Suprapubic skin (tissue), 4 donors: ENCODE measurements around the gene SLC47A2. TPM values are rescaled to one million over a fixed set of nuclear protein-coding genes. Genes with fewer than 3 reads are reported as not detected.

ENCODE experiments used
- DNase-seq, 2 donors: peaks; one replicate each; pipeline ENCODE4 v3.0.0-alpha.2; 2019; ENCODE audit warnings: low spot score in 2 of 2
- H3K27ac ChIP-seq: fragments of 200-600 bp; sonication (generic); one replicate; pipeline ENCODE4 v1.5.1; 2019
- H3K27me3 ChIP-seq: fragments of 200-600 bp; sonication (generic); one replicate; pipeline ENCODE4 v1.5.1; 2019
- H3K36me3 ChIP-seq: fragments of 200-600 bp; sonication (generic); one replicate; pipeline ENCODE4 v1.5.1; 2019
- H3K4me1 ChIP-seq: fragments of 200-600 bp; sonication (generic); one replicate; pipeline ENCODE4 v1.5.1; 2019
- H3K4me3 ChIP-seq: fragments of 200-600 bp; sonication (generic); one replicate; pipeline ENCODE4 v1.5.1; 2019; ENCODE audit warnings: mild to moderate bottlenecking
- H3K9me3 ChIP-seq: fragments of 200-600 bp; sonication (generic); one replicate; pipeline ENCODE4 v1.5.1; 2019
- EP300 ChIP-seq: sonication (generic); formaldehyde crosslinking; IDR thresholded peaks from one replicate; pipeline ENCODE4 v1.6.1; 2017; ENCODE audit warnings: antibody characterized with exemption
- POLR2A ChIP-seq, 2 donors: fragments of 450-650 bp; IDR thresholded peaks; one replicate each; pipeline ENCODE4 v1.6.1; 2017; ENCODE audit warnings: antibody characterized with exemption in 2 of 2, mild to moderate bottlenecking in 2 of 2, moderate library complexity in 2 of 2
- POLR2AphosphoS5 ChIP-seq, 3 donors: sonication (generic); formaldehyde crosslinking; IDR thresholded peaks; one replicate each; pipeline ENCODE4 v1.6.1; 2017; ENCODE audit warnings: antibody characterized with exemption in 3 of 3
- WGBS: methylation state at CpG from one replicate; pipeline ENCODE4 v1.1.5; 2018; 5-methylcytosine and 5-hydroxymethylcytosine counted together
- total RNA-seq, 4 donors: library from RNA; depleted of rRNA; stranded (reverse); fragments of >200 nt; gene quantifications; one replicate each; pipeline ENCODE4 v1.1.0, GENCODE V29; 2016
- TF ChIP-seq, protein P1 (sequence below), 2 donors: fragments of 200-600 bp in 1 of 2; fragments of 450-650 bp in 1 of 2; sonication (generic) in 1 of 2; IDR thresholded peaks; one replicate each; pipeline ENCODE4 v1.5.1; 2016 to 2019; ENCODE audit warnings: antibody characterized with exemption in 2 of 2, mild to moderate bottlenecking in 1 of 2, moderate library complexity in 1 of 2

SLC47A2 gene
- total RNA-seq, 4 donors from 2014 or later = 0.96 to 7.9 (median 2.5) TPM; not detected in 1

GRCh38 chr17:19742495-19742894 is 26.1 kb upstream of the SLC47A2 start:
- H3K27ac ChIP-seq = no peak overlapping the region
- no peak for DNase-seq
- H3K4me3 ChIP-seq = no peak overlapping the region
- H3K36me3 ChIP-seq = peaks cover 3% of the 10 kb centered on the region
- no peaks in the 10 kb centered on the region for H3K27me3 ChIP-seq
- H3K4me1 ChIP-seq = peaks cover 32% of the 10 kb centered on the region
- 94% methylated on average over 5 of the region's 10 CpGs for WGBS
- TF ChIP-seq POLR2AphosphoS5 (IDR thresholded peaks at IDR 0.05) (no peak), EP300 (no peak), POLR2A (IDR thresholded peaks at IDR 0.05) (no peak)
- TF ChIP-seq, protein P1, sequence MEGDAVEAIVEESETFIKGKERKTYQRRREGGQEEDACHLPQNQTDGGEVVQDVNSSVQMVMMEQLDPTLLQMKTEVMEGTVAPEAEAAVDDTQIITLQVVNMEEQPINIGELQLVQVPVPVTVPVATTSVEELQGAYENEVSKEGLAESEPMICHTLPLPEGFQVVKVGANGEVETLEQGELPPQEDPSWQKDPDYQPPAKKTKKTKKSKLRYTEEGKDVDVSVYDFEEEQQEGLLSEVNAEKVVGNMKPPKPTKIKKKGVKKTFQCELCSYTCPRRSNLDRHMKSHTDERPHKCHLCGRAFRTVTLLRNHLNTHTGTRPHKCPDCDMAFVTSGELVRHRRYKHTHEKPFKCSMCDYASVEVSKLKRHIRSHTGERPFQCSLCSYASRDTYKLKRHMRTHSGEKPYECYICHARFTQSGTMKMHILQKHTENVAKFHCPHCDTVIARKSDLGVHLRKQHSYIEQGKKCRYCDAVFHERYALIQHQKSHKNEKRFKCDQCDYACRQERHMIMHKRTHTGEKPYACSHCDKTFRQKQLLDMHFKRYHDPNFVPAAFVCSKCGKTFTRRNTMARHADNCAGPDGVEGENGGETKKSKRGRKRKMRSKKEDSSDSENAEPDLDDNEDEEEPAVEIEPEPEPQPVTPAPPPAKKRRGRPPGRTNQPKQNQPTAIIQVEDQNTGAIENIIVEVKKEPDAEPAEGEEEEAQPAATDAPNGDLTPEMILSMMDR (IDR thresholded peaks at IDR 0.05) = no peak
- H3K9me3 ChIP-seq = no peaks in the 10 kb centered on the region

GRCh38 chr17:19741832-19742457 is 25.6 kb upstream of the SLC47A2 start:
- Histone ChIP-seq H3K27ac (no peak overlapping the region), H3K9me3 (no peaks in the 10 kb centered on the region), H3K4me3 (no peak overlapping the region), H3K36me3 (peaks cover 3% of the 10 kb centered on the region), H3K27me3 (no peaks in the 10 kb centered on the region), H3K4me1 (peaks cover 27% of the 10 kb centered on the region)
- DNase-seq = peak in 1 of 2 donors; percentile 54
- 84% methylated on average over 13 of the region's 14 CpGs for WGBS
- TF ChIP-seq POLR2A (IDR thresholded peaks at IDR 0.05) = no peak
- TF ChIP-seq, protein P1 (IDR thresholded peaks at IDR 0.05) = no peak
- TF ChIP-seq POLR2AphosphoS5 (IDR thresholded peaks at IDR 0.05) = no peak
- no peak for TF ChIP-seq EP300

- 85% methylated on average over 7 of the region's 7 CpGs for WGBS
- H3K4me1 ChIP-seq = peaks cover 19% of the 10 kb centered on the region
- peaks cover 3% of the 10 kb centered on the region for H3K36me3 ChIP-seq
- DNase-seq = no peak
- no peaks in the 10 kb centered on the region for H3K27me3 ChIP-seq
- H3K4me3 ChIP-seq = no peak overlapping the region
- H3K27ac ChIP-seq = no peak overlapping the region
- no peak for TF ChIP-seq POLR2A (IDR thresholded peaks at IDR 0.05)
- no peak for TF ChIP-seq EP300
- TF ChIP-seq POLR2AphosphoS5 (IDR thresholded peaks at IDR 0.05) = no peak
- TF ChIP-seq, protein P1 (IDR thresholded peaks at IDR 0.05) = no peak
- H3K9me3 ChIP-seq = no peaks in the 10 kb centered on the region
Measured at GRCh38 chr17:19740933-19741332, 24.5 kb upstream of the SLC47A2 start.

DNA sequence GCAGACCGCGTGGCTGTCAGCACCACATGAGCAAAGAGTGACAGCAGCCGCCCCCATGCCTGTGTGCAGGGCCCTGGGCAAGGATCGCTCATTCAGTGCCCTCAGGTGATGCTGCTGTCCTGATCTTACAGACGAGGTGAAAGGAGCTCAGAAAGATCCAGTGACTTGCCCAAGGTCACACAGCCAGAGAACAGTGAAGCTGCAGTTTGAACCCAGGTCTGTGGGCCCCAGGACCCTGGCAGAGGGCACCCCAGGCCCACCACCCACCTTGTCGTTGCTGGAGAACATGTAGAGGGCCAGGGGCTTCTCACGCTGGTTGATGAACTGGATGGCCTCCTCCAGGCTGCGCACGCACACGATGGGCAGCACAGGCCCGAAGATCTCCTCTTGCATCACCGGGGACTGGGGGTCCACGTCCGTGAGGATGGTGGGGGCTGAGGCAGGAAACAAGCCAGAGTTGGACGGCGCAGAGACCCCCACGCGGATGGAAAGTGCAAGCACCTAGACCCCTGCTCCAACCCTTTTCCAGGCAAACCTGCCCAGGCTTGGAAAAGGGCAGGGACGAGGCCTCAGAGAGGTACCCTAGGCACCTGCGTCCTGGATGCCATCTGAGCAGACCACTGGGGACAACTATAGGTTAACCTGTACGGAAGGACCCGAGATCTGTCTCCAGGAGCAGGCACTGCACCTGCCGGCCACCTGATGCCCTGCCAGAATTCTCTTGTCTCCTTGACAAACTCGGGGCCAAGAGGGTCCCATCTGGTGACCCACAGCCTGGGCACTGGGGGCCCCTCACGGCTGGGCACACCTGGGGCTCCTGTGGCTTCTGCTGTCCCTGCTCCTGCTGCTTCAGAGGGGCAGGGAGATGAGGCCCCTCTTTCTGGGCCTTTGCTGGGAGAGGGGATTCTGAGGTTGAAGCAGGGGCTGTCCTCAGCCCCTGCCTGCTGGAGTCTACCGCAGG is 23.1 kb upstream of the SLC47A2 start:
- Histone ChIP-seq H3K27ac (no peak overlapping the region), H3K36me3 (peaks cover 3% of the 10 kb centered on the region), H3K27me3 (no peaks in the 10 kb centered on the region), H3K4me1 (peaks cover 5% of the 10 kb centered on the region), H3K4me3 (no peak overlapping the region), H3K9me3 (no peaks in the 10 kb centered on the region)
- no peak for TF ChIP-seq EP300
- TF ChIP-seq, protein P1 (IDR thresholded peaks at IDR 0.05) = no peak
- TF ChIP-seq POLR2A (IDR thresholded peaks at IDR 0.05) = no peak
- TF ChIP-seq POLR2AphosphoS5 (IDR thresholded peaks at IDR 0.05) = no peak
- WGBS = 91% methylated on average over 19 of the region's 26 CpGs
- DNase-seq = no peak

DNA sequence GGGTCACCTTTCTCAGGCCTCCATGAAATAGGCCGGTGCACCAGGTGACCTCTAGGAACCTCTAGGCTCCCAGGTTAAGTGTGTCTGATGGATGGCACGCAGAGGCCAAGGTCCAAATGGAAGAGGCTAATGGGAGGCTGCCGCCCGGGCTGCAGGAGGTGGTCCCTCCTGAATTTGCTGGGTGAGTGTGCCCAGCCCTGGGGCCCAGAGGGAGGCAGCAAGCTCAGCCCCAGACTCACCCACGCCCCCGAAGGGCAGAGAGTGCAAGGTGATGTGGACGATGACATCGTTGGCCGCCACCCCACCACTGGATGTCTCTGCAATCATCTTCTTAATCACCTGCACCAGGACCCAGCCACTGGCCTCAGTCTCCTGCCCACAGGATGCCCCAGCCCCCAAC is 22.4 kb upstream of the SLC47A2 start:
- no peak for DNase-seq
- H3K4me3 ChIP-seq = no peak overlapping the region
- H3K27me3 ChIP-seq = no peaks in the 10 kb centered on the region
- TF ChIP-seq POLR2A (IDR thresholded peaks at IDR 0.05) (no peak), EP300 (no peak), POLR2AphosphoS5 (IDR thresholded peaks at IDR 0.05) (no peak)
- TF ChIP-seq, protein P1 (IDR thresholded peaks at IDR 0.05) = no peak
- WGBS = 80% methylated on average over 1 of the region's 9 CpGs
- H3K9me3 ChIP-seq = no peaks in the 10 kb centered on the region
- H3K27ac ChIP-seq = no peak overlapping the region
- H3K36me3 ChIP-seq = peaks cover 3% of the 10 kb centered on the region
- H3K4me1 ChIP-seq = no peaks in the 10 kb centered on the region
